GM18909 (cell line): ENCODE data around the gene UBE2G1.

Experiments used
- ATAC-seq: cut with Tn5 transposase; IDR thresholded peaks from one replicate; pipeline ENCODE4 v1.9.1; 2021; ENCODE audit warnings: mild to moderate bottlenecking; ENCODE audit not compliant: unreplicated experiment, poor library complexity

The UBE2G1 gene

GRCh38 chr17:4340914-4341615 is 25.4 kb downstream of the UBE2G1 start:
- ATAC-seq: no peak

GRCh38 chr17:4334776-4335584 is 31.5 kb downstream of the UBE2G1 start:
- no peak for ATAC-seq

DNA sequence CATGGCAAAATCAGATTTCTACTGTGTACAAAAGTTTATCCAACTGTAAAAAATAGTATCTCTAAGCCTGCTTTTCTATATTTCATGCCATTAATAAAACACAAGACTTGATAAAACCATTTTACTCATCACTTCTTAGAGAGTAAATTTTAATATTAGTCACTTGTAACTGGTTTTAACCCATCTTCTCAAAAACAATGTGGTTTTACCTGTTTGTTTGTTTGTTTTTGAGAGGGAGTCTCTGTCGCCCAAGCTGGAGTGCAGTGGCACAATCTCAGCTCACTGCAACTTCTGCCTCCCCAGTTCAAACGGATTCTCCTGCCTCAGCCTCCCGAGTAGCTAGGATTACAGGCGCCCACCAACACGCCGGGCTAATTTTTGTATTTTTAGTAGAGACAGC is 32.1 kb downstream of the UBE2G1 start:
- ATAC-seq: no peak

DNA sequence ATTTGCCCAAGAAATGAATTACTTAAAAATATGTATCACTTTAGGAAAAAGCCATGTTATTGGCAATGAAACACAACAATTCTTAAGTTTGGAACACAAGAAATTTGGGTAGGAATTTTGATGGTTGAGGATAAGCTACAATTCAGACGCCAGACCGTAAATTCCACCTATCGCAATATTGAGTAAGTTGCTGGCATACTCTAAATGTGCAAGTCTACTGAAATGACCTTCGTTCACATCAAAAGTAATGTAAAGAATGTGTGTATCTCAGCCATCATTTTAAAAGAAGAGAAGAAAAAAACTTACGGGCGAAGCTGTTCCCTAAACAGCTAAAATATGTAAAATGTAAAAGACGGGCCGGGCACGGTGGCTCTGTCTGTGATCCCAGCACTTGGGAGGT is 33.4 kb downstream of the UBE2G1 start:
- ATAC-seq: no peak

DNA sequence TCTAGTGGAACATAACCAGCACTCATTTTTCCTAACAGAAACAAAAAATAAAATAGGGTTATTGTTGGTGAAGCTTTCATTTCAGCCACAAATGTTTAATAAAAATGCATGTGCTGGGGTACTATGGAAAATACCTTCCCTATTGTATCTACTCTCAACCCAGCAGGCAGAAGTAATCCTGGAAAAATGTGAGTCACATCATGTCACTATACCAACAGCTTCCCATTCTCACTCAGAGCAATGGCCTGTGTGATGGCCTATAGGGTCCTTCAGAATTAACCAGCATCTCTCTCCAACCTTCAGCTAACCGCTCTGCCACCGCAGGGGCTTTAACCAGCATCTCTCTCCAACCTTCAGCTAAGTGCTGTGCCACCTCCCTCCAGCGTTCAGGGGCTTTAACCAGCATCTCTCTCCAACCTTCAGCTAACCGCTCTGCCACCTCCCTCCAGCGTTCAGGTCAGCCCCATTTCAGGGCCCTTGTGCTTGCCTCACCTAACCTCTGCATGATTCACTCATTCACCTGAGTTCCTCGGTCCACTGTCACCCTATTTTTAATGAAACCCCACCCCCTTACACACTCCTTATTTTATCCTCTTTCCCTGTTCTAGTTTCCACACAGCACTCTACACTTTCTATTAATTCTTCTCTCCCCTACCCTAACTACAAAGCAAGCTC is 34.0 kb downstream of the UBE2G1 start:
- ATAC-seq: no peak

DNA sequence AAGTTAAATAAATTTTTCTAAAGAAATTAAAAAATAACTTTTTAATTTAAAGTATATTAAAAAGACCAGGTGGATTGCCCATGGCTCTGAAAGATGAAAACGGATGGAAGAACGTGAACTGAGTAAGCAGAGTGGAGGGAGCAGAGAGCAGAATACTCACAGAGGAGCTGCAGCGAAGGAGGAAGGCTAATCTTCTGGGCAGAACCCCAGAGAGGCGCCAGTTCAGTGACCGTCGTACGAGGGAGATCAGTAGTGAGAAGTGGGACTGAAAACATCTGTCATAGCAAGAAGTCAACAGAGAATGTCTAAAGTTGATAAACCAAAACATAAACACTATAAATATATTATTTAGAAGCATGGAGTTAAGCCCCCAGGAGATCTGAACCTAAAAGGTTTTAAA is 34.9 kb downstream of the UBE2G1 start:
- no peak for ATAC-seq

- ATAC-seq: no peak
Measured at GRCh38 chr17:4329838-4330237, 36.6 kb downstream of the UBE2G1 start.

DNA sequence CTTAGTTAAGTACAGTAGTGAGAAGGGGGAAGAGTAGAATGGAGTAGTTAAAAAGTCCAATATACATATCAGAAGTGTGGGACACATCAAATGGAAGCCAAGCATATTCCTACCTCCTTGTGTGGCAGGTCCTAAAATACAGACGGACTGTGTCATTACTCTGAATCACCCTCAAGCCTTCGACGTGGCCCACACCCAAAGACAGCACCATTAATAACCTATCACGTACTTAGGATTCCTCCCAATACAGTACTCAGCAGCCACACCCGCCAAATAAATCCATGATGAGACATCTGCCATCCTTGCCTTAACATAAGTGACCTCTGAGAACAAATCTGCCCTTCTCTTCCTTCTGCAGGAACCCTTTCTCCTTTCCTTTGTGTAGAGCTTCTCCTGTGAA is 38.9 kb downstream of the UBE2G1 start:
- no peak for ATAC-seq

DNA sequence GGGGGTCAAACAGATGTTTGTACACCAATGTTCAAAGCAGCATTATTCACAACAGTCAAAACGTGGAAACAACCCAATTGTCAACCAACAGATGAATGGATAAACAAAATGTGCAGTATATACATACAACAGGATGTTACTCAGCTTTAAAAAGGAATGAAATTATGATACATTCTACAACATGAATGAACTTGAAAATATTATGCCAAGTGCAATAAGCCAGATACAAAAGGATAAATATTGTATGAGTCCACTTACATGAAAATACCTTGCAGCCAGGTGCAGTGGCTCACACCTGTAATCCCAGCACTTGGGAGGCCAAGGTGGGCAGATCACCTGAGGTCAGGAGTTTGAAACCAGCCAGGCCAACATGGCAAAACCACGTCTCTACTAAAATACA is 39.9 kb downstream of the UBE2G1 start:
- ATAC-seq: no peak

DNA sequence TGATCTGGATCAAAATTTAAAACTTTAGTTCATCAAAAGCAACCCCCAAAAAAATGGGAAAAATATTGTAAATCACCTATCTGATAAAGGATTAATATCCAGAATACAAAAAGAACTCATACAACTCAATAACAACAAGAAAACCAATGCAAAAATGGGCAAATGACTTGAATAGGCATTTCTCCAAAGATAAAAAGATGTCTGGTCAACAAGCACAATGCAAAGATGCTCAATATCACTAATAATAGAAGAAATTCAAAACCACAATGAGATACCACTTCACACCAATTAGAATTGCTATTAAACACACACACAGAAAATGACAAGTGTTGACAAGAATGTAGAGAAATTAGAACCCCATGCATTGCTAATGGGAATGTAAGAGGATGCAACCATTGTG is 40.4 kb downstream of the UBE2G1 start:
- ATAC-seq: no peak

GRCh38 chr17:4324463-4324862 is 42.0 kb downstream of the UBE2G1 start:
- no peak for ATAC-seq

- no peak for ATAC-seq
Measured at GRCh38 chr17:4319221-4319620, 47.3 kb downstream of the UBE2G1 start.

DNA sequence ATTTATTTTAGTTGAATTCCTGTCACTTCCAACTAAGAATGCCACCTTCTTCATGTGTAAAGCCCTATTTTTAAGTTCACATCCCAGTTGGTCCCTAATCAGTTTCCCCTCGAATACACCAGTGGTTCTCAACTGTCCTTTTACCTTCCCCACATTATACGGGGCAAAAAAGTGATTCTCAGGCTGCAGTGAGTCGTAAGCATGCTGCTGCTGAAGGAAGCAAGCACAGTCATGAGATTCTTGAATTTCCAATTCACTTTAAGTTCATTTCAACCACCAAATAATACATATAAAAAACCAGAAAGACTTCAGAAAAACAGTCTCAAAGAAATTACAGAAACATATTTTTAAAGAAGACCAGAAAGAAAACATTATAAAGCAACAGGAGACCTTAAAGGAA is 47.9 kb downstream of the UBE2G1 start:
- no peak for ATAC-seq

DNA sequence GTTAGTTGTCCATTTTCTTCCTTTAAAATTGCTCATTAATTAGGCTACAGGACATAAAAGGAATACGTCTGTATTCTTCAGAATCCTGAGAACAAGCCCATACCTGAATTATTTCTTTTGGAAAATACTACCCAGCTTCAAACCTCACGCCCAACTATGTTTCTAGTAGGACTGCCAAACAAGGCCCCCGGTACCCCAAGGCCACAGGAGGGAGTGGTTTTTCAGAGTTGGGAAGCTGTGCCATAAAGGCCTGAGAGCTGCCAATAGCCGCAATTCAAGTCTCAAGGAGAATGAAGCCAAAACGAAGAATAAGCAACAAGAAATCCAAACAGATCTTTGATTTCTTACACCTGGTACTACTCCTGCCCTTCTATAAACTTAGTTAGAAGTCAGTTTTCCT is 48.3 kb downstream of the UBE2G1 start:
- ATAC-seq: no peak

- ATAC-seq: no peak
Measured at GRCh38 chr17:4317610-4318009, 48.9 kb downstream of the UBE2G1 start.

DNA sequence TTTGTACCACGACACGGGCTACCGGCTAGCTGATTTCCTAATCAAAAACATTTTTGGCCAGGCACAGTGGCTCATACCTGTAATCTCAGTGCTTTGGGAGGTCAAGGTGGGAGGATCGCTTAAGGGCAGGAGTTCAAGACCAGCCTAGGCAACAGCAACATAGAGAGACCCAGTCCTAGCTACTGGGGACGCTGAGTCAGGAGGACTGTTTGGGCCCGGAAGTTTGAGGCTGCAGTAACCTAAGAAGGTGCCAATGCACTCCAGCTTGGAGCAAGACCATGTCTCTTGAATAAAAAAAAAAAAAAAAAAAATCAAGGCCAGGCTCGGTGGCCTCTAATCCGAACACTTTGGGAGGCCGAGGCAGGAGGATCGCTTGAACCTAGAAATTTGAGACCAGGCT is 49.8 kb downstream of the UBE2G1 start:
- no peak for ATAC-seq

- no peak for ATAC-seq
Measured at GRCh38 chr17:4314618-4315017, 51.9 kb downstream of the UBE2G1 start.

GRCh38 chr17:4314179-4314578 is 52.3 kb downstream of the UBE2G1 start:
- ATAC-seq: no peak

DNA sequence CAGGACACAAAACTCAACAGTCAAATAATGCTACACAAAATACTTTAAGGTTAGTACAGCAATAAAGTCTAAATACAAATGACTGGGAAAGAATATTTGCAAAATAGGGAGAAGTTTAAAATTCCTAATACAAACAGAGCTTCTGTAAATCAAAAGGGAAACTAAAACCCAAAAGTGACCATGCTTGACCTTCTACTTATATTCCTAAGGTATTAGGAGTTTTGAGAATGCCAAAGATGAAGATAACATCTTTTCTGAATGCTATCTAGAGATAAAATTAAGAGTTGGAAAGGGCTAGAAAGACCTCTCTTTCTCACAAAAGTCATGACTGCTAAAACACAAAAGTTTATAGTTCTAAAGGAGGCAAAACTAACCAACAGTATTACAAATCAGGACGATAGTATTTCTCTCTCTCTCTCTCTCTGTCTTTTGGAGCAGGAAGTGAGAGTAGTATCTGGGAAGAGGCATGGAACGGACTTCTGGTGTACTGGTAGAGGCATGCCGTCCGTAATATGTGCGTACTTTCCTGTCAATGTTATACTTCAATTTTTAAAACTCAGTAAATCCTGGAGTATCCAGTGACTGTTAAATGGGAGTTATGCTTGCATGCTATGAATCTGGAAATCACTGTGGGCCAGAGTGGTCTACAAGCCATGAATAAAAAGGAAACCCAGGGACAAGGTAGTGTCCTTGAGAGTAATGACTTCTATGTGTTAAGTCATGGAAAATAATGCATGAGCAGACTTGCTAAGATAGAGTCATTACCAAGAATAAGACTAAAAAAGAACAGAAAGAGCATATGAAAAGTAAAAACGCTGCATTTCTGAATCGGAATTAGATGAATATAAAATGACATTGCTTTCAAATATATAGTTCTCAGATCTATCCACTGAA is 53.0 kb downstream of the UBE2G1 start:
- no peak for ATAC-seq

GRCh38 chr17:4310354-4311060 is 56.0 kb downstream of the UBE2G1 start:
- no peak for ATAC-seq
